Amygdala (tissue), 56 donors: ENCODE data around the gene WNT11.

Experiments used
- DNase-seq, 56 donors: peaks; one replicate each; lab custom pipeline; 2025; lab: John Stamatoyannopoulos, UW

The WNT11 gene

GRCh38 chr11:76206327-76207081 is at the start of gene WNT11:
WNT11 (minus strand) TSS chr11:76206502; CDS start chr11:76206407, 95 bp downstream.
- DNase-seq: no peak

- DNase-seq: no peak
Observed at GRCh38 chr11:76253416-76253815, 47.1 kb upstream of the WNT11 start.

GRCh38 chr11:76252631-76253070 is 46.3 kb upstream of the WNT11 start:
- no peak for DNase-seq

- DNase-seq: no peak
Observed at GRCh38 chr11:76251576-76251975, 45.3 kb upstream of the WNT11 start.

GRCh38 chr11:76251226-76251575 is 44.9 kb upstream of the WNT11 start:
- DNase-seq: no peak

GRCh38 chr11:76250520-76251225 is 44.4 kb upstream of the WNT11 start:
- no peak for DNase-seq

- DNase-seq: no peak
Observed at GRCh38 chr11:76249195-76249741, 43.0 kb upstream of the WNT11 start.

GRCh38 chr11:76248210-76248609 is 41.9 kb upstream of the WNT11 start:
- no peak for DNase-seq

GRCh38 chr11:76247091-76247490 is 40.8 kb upstream of the WNT11 start:
- DNase-seq: no peak

- no peak for DNase-seq
Observed at GRCh38 chr11:76246271-76246933, 40.1 kb upstream of the WNT11 start.

GRCh38 chr11:76245720-76246119 is 39.4 kb upstream of the WNT11 start:
- no peak for DNase-seq

- DNase-seq: no peak
Observed at GRCh38 chr11:76244316-76244851, 38.1 kb upstream of the WNT11 start.

- DNase-seq: no peak
Observed at GRCh38 chr11:76243957-76244285, 37.6 kb upstream of the WNT11 start.

- no peak for DNase-seq
Observed at GRCh38 chr11:76243193-76243956, 37.1 kb upstream of the WNT11 start.

- no peak for DNase-seq
Observed at GRCh38 chr11:76242004-76242779, 35.9 kb upstream of the WNT11 start.

- no peak for DNase-seq
Observed at GRCh38 chr11:76241243-76242000, 35.1 kb upstream of the WNT11 start.

- no peak for DNase-seq
Observed at GRCh38 chr11:76240666-76241065, 34.4 kb upstream of the WNT11 start.

- DNase-seq: no peak
Observed at GRCh38 chr11:76240161-76240540, 33.8 kb upstream of the WNT11 start.
